Medulla oblongata (tissue), 1 donor: ENCODE data around the gene GPR37.

Experiments
- DNase-seq: peaks from one replicate; pipeline ENCODE4 v3.0.0-alpha.2; 2015; ENCODE audit errors: extremely low spot score

GPR37 gene

DNA sequence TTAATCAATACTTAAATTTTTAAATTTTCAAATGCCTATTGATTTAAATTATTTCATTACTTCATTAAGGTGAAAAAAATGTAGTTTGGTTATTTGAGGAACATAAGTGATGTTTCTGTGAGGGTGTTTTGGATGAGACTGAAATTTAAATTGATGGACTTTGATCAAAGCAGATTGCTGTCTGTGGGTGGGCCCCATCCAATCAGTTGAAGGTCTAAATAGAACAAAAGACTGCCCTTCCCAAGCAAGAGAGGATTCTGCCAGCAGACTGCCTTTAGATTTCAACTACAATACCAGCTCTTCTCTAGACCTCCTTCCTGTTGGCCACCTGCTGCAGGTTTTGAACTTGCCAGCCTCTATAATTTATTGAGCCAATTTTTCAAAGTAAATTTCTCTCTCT, 14.5 kb upstream of the GPR37 start:
- DNase-seq: no peak

GRCh38 chr7:124779620-124780019, 14.0 kb upstream of the GPR37 start:
- DNase-seq: no peak

DNA sequence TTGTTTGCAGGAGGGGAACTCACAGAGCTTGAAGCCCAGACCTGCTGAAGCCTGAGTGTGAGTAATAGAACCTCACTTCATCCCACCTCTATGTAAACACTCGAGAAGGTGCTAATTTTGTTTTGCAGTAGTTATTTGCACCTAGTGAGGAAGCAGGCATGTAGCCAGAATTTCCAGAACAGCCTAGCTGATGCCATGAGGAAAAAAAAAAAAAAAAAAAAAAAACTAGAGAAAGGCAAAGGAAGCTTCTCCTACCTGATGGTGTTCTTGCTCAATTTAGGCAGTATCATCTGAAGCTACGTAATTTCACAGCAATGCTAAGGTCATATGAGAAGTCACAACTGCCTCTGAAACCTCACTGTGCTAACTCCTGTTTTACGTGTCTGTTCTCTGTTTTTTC, 13.6 kb upstream of the GPR37 start:
- DNase-seq: no peak

- no peak for DNase-seq
Observed at GRCh38 chr7:124777268-124777667, 11.7 kb upstream of the GPR37 start.

GRCh38 chr7:124776153-124776552, 10.6 kb upstream of the GPR37 start:
- DNase-seq: no peak

DNA sequence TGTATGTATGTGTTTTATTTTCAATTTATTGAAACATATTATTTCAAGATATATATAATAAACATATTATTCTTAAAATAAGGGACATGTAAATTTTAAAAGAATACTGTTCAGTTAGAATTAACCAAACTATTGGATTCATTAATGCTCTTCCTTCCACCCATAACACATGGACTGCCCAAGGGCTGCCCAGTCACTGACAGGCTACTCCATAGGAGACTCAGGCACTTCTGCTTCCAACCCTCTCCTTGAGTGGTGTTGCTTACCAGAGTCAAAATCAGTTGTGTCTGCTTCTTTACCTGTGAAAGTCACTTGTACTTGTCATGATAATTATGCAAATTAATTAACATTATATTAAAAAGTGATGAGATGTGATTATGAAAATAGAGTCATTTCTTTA, 9.8 kb upstream of the GPR37 start:
- no peak for DNase-seq

GRCh38 chr7:124773938-124774337, 8.3 kb upstream of the GPR37 start:
- DNase-seq: no peak

DNA sequence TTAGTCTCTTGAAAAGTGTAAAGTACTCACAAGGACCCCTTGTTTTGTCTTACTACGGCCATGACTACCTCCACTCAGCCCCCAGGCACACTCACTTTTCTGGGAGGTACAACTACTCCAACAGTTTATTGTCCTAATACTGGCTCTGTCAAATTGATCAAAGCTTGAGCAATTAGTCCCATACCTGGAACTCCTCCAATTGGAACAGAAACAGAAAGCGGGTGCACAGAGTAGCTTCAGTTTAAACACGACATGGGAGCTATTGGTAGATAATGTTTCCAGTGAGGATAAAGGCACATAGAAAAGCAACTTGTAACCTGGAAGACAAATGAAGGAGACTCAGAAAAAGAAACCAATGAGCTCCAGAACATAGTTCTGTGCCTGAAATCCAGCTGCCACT, 7.7 kb upstream of the GPR37 start:
- DNase-seq: no peak

DNA sequence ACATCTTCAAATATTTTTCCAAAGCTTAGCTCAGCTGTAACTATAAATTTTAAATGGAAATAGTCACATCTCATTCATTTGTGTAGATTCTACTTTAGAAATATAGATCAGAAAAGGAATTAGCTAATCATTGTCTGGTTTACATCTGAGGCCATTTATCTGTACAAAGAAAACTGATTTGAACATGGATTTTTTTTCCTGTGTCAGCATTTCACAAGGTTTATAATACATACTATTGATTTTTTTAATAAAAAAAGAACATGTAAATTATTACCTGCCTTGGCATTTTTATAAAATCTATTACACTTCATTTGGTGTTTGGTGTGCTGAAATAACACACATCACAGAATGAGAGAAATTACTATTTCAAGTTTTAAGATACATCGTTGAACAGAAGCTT, 3.5 kb upstream of the GPR37 start:
- DNase-seq: no peak

DNA sequence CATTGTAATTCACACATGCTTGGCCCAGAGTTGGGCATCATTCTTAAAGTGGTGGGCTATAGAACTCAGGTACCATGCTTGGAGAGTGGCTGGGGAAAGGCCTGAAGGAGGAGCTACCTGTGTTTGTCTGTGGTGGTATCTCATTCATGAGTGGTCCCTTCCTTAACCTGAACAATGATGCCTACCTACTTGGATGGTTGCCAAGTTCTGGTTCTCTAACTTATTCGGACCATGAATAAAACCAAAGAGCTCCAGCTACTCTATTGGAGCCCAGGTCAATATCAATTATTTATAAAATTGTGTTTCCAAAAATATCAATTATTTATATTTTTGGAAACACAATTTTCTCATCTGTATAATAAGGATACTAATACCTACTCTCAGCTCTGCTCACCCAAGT, 2.9 kb upstream of the GPR37 start:
- DNase-seq: no peak

- DNase-seq: no peak
Observed at GRCh38 chr7:124764847-124765400, 668 bp downstream of the GPR37 start.

DNA sequence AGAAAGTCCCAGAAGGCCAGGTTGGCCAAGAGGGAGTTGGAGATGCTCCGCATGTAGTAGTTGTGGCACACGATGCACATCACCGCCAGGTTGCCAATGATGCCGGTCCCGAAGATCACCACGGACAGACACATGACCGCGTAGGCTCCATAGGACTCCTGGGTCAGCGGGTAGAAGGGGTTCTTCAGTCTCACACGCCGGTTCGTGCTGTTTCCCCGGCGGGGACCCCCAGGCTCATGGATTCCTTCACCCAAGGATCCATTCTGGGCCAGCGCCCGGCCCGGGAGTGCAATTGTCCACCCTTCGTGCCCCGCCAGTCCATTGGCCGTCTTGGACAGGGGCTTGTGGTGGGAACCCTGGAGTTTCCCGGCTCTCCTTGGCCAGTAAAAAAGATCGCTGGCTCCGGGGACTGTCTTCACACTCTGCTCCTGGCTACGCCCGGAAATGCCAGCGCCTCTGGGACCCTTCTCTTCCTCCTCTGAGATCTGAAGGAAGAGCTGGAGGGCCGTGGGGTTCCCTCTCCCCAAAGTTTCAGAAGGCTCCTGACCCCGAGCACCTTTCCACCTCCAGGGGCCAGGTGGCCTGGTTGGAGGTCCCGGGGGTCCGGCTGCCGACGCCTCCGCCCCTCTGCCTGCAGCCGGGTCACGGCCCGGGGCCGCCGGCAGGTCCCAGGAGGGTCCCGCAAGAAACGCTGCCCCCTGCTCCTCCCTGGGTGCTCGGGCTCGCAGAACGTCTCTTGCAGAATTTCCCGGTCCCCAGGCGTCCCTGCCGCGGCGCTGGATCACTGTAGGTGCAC, 1.3 kb downstream of the GPR37 start:
- no peak for DNase-seq

DNA sequence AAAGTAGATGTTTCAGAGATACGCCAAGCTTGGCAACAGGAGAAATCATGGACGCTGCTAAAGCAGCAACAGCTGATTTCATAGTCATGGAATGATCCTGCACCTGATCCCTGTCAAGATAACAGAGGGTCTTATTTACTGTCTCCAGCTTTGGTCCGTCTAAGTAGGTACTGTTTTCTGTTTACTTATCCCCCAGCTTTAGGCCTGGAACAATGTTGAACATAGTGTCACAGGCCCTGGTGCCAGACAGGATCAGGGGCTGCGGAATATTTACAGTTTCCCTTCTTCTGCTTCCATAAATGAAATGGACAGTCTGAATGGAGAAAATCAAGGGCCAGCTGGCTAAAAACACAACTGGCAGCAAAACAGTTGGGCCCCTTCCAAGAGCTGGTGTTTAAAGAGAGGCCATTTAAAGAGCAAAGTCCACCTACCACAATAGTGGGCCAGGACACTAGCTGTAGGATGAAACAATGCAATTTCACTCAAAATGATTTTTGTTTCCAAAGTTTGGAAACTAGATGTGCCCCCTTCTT, 2.9 kb downstream of the GPR37 start:
- DNase-seq: peak; percentile 81

- DNase-seq: no peak
Observed at GRCh38 chr7:124761164-124761715, 4.4 kb downstream of the GPR37 start.

GRCh38 chr7:124758327-124758726, 7.3 kb downstream of the GPR37 start:
- no peak for DNase-seq

DNA sequence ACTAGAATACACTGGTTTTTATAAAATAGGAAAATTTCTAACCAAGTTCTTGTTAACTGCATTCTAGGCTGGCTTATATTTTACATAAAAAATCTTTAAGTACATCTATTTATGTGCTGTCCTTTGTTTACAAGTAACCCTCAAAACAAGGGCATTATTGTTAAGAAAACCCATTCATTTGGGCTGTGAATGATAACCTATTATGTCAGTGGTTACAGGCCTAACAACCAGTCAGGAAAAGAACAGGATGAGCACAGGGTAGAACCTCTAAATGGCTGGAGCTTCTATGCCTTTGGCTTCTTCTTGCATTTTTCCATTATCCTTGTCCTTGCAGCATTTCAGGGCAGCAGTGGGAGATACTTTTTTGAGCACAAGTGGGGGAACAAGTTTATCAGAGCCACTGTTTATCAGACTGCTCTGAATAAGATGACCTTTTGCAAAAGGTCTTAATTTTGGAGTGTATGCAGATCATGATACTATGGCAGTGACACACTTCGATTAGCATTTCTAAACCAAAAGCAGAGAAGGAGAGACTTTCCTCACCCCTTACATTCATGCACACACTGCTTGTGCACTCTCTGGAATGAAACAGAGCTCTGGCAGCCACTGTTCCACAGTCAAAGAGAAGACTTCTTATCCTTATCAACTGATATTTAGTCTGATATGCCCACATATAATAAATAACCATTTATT, 10.9 kb downstream of the GPR37 start:
- peak; percentile 87 for DNase-seq

GRCh38 chr7:124752310-124752709, 13.3 kb downstream of the GPR37 start:
- DNase-seq: no peak

GRCh38 chr7:124751027-124751426, 14.6 kb downstream of the GPR37 start:
- DNase-seq: peak; percentile 69

DNA sequence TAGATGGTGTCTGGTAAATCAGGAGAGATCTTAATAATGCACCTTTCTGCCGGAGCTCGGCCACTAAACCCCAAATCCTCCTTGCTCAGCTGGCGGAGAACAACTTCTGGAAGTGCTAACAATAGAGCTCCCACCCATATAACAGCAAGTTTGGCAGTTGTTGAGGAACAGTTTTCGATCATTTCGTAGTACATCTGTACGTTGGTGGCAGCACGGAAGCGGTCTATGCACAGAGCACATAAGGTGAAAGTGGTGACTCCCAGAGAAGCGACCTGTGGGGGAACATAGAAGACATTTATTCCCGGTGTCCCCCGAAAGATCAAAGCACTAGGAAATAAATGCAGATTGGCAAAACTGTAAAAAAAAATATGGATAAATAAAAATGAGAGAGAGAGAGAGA, 18.5 kb downstream of the GPR37 start:
- DNase-seq: no peak

DNA sequence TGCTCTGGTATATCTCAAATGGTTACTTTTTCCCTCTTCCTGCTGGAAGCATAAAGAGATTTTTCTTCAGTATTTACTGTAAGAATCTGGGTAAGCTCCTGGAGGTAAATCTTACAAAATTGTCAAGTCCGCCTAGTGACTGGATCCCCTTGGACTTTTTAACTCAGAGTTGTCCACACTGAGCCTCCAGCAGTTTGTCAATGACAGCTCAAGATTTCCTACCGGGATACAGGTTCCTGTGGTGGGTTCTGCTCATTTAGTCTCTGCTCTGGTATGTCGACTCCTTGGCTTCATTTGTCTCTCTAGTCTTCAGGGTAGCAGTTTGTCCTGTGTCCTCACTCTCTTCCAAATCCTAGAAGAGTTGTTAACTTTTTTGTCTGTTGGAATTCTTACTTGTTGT, 27.0 kb downstream of the GPR37 start:
- no peak for DNase-seq

DNA sequence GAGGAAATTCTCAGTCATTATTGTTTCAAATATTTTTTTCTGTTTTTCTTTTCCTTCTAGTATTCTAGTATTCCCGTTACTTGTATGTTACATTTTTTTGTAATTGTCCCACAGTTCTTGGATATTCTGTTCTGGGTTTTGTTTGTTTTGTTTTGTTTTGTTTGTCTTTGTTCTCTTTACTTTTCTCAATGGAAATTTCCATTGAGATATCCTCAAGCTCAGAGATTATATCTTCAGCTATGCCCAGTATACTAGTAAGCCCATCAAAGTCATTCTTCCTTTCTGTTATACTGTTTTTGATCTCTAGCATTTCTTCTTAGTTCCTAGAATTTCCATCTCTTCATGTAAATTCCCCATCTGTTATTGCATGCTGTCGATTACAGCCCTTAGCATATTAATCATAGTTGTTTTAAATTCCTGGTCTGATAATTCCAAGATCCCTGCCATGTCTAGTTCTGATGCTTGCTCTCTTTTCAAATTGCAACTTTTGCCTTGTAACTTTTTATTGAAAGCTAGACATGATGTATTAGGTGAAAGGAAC, 27.8 kb downstream of the GPR37 start:
- DNase-seq: no peak

DNA sequence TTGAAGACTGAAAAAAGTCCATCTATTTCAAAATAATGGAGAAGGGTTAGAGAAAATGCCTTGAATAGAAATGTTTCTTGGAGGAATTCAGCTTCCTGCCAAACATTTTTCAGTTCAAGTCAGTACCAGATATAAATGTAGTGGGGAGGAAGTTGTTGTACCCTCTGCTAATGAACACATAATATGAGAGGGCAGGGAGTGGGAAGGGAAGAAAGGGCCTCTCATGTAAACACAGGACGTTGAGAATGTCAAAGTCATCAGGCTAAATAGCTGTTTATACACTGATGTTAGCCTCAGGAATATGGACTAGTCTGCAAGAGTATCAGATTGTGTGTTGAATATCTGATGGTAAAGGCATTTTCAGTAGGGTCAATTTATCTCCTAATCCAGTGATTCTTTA, 37.0 kb downstream of the GPR37 start:
- no peak for DNase-seq
